Dermis microvascular lymphatic vessel endothelial cell (primary cell): ENCODE data around the gene NYAP2. TPM values are rescaled to one million over a fixed set of nuclear protein-coding genes. Genes with fewer than 3 reads are reported as not detected.

Experiments
- DNase-seq, 2 donors: peaks; one replicate each; pipeline versions ENCODE4 v3.0.0 to v3.0.0-alpha.2; 2010; ENCODE audit warnings: low read depth in 2 of 2
- total RNA-seq: library from RNA; depleted of rRNA; stranded (reverse); fragments of >200 nt; gene quantifications from 2 replicates; pipeline ENCODE4 v1.2.1, GENCODE V29; 2014

NYAP2 gene
- total RNA-seq: not detected in 2 replicates

GRCh38 chr2:225399504-225399903 is at the start of gene NYAP2:
NYAP2 (plus strand) TSS chr2:225399710; CDS start chr2:225408881, 9,171 bp downstream.
- no peak for DNase-seq

GRCh38 chr2:225353579-225354085 is 45.9 kb upstream of the NYAP2 start:
- no peak for DNase-seq

GRCh38 chr2:225354281-225354774 is 45.2 kb upstream of the NYAP2 start:
- peak in 1 of 2 donors; percentile 85 for DNase-seq

GRCh38 chr2:225355788-225356187 is 43.7 kb upstream of the NYAP2 start:
- no peak for DNase-seq

DNA sequence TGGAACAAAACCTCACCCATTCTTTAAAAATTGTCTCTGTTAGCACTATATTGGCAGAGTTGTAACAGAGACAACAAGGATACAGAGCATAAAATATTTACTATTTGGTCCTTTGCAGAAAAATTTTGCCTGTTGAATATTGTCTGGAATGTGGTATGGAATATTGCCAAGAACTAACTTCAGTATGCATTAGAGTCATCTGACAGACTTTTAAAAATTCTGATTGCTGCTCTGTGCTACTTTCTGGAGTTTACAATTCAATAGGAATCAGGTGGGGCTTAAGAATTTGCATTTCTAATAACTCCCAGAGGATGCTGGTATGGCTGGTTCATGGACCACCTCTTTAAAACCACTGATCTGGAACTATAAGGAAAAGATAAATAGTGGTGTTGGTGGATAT is 32.8 kb upstream of the NYAP2 start:
- no peak for DNase-seq

DNA sequence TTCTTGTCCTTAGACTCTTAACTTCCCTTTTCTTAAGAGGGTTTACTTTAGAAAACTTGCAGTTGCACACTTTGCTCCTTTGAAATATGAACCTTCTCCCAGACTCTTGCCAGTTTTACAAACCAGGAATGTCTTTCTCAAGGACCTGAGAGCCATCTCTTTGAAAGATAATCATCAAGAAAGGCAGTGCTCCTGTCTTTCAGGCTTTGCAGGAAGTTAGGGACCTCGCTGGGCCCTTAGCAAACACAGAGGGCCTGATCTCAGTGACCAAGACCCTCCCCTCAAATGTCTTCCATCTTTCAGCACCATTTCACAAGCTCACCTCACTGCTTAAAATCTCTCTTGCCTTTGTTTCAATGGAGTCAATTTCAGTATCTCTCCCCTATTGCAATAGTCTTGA is 32.0 kb upstream of the NYAP2 start:
- no peak for DNase-seq

- DNase-seq: no peak
Measured at GRCh38 chr2:225378984-225379383, 20.5 kb upstream of the NYAP2 start.

DNA sequence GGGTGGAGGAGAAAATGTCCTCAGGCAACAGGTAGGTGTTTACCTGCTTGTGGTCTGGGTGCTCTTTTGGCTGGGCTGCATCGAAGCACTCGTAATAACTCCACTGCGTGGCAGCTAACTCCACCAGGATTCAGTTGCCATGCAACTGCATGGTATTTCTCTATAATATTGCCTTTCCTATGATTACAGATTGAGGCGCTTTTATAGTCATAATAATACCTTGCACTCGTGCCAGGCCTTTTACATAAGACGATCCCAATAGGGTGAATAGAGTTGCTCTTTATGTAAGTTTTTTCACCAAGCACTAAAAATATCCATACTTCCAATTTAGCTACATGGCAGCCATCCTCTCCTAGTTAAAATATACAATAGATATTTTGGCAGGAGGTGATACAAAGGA is 19.7 kb upstream of the NYAP2 start:
- no peak for DNase-seq

DNA sequence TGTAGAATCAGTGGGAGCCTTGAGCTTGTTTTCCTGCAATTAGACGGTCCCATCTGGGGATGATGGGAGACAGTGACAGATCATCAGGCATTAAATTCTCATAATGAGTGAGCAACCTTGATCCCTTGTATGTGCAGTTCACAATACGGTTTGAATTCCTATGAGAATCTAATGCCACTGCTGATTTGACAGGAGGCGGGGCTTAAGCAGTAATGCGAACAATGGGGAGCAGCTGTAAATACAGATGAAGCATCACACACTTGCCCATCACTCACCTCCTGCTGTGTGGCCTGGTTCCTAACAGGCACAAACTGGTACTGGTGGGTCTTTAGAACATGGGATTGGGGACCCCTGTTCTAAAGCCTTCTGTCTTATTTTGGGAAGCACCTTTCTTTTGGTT is 17.9 kb upstream of the NYAP2 start:
- no peak for DNase-seq

GRCh38 chr2:225398372-225398771 is 1.1 kb upstream of the NYAP2 start:
- no peak for DNase-seq

GRCh38 chr2:225400060-225400511 is 576 bp downstream of the NYAP2 start:
- peak in 1 of 2 donors; percentile 37 for DNase-seq

DNA sequence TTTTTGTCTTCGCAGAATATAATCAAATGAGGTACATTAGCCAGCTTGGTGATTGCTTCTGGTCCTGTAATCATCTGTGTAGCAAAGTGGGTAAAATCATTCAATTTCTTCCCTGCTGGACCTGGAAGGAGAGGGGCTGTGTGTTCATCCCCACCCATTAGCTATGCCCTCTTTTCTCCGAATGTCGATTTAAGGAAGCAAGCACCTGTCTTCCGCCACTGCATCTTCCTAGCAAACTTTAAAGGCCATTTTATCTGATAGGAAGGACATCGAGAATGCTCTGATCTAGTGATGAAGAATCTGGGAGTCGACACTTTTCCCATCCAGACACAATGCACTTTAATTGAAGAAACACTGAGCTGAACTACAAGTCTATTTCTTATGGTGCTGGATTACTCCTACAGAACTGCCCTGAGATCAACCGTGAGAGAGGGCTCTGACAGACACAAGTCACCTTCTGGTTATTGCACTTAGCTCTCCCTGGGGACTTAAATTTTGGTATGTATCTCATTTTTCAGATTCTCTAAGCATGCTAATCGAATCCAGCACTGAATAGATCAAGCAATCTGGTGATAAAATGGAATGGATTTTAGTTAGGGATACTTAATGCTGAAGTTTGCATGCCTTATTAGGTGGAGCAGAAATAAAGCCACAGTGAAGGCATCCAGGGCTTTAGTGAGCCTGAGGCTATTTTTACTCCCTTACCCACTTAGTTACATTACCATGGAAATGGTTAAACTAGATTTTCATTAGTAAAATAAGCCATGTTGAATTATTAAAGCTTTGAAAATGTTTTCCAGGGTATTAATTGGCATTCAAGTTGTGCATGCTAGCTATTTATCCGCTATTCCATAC is 1.3 kb downstream of the NYAP2 start:
- no peak for DNase-seq

- no peak for DNase-seq
Measured at GRCh38 chr2:225402210-225402776, 2.8 kb downstream of the NYAP2 start.

DNA sequence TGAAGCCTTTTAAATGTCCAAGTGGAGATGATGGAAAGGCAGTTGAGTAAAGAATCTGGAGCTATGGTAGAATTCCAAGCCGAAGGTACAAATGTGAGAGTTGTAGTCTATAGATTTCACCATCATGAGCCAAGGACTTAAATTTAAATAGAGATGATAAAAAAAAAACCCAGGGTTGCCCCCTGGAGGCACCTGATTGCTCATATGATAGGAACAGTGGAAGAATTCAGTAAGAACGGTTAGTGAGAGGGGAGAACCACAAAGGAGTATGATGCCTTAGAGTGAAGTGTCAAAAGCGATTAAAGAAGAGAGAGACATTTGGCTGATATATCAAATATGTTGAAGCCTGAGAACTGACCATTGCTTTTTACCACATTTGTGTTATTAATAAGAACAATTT is 11.9 kb downstream of the NYAP2 start:
- DNase-seq: no peak

GRCh38 chr2:225413786-225414185 is 14.3 kb downstream of the NYAP2 start:
- no peak for DNase-seq

DNA sequence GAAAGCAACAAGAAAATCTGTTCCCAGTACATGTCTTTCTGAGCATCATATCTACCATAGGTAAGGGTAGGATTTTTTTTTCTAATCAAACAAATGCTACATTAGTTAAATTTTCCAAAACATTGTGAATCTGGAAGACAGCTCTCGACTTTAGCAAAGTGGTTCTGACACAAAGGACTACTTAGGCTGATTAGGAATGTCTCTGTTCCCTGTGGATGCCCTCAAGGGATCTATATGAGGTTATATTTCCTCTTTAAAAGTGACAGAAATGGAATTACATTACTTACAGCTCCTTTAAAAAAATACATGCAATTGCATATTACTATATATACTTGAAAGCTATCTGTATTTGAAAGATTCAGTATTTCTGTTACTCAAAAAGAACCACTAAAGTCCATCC is 15.4 kb downstream of the NYAP2 start:
- no peak for DNase-seq

DNA sequence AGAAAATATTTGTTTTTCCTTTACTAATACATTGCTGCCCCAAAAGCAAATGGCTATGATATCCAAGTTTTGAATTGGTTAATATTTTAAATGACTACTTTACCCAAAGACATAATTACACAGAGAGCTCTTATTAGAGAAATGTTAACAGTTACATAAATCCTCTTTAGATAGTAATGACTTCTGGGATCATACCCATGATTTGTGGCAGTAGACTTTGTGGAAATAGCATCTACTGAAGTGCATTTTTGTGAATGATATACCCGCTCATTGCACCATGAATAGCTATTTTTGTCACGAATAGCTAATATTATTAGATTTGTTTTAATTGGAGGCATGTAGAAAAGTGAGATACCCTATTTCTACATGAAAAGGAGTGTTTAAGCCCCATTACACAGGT is 15.8 kb downstream of the NYAP2 start:
- no peak for DNase-seq

DNA sequence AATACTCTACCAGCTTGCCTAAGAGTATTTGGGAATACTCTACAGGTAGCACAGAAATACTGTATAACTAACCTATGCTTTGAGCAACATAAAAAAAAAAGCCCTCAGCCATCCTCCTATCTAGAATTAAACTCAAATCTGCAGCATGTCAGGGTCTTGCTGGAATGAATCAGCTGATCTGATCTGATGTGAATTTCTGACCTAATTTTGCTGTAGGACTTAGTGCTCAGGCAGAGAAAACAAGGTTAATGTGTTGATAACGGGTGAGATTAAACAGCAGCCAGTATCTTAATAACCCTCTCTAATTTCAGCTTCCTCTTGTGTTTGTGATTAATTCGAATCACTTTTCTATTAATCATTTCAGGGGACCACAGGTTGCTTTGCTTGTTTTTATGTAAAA is 16.3 kb downstream of the NYAP2 start:
- no peak for DNase-seq

DNA sequence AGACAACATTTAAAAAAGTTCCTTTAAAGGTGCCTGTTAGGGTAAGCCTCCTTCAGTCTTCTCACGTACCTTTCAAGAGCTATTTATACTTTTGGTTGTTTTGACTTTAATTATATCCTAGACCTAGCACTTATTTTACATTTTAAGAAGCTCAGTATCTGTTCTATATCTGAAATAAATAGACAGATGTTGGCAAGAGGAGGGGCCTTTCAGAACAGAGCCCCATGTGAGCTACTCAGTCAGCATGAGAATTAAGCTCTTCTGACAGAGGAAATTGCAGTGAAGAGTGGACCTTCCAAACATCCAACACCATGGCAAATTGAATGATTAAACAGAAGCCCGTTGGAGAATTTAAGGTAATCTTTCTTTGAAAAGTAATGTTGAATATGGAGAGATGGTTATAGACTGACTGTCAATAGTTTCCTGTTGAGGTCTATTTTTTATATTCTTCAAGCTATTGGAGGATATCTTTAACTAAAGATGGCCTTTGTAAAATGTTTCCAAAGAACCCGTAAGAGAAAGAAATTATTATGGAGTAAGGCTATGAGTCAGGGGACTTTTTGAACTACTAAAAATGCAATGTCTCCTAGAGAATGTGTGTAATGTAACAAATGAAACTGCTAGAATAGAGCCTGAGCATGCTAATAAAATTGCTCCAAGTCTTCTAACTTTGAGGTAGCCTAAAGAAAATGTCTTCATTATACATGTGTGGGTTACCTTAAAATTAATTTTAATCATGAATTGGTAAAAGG is 17.3 kb downstream of the NYAP2 start:
- DNase-seq: no peak

DNA sequence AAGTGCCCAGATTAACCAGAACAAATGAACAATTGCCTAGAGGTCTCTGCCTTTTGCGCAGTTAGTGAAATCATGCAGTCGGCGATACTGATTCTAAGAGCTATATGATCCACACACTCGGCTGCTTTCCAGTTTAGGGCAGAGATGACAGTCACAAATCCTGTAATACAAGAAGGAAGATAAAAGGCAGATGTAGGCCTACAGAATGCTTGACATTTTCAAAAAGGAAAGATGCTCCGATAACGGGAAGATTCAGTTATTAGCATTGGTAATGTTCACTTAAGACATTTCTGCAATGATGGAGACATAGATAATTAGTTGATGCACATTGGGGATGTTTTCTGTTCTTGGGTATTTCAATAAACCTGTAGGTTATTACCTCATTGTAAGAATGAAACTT is 19.5 kb downstream of the NYAP2 start:
- DNase-seq: no peak

GRCh38 chr2:225422145-225422544 is 22.6 kb downstream of the NYAP2 start:
- DNase-seq: no peak

DNA sequence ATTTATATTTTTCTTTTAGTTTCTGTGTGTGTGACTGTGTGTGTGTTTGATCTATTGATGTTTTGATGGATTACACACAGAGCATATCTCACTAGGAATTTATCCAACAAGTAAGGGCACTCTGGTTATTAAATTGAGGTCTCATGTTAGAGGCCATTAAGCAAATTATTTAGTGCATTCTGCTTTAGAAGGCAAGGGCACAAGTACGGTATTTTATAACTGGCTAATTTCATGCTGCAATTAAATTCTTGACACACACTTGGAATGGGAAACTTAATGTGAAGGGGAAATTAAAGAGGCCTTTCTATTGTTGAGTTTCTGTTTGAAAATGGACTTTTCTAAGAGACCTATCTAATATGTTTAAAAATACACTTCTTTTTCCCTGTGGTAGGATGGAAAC is 25.8 kb downstream of the NYAP2 start:
- no peak for DNase-seq
